ENCODE results near the gene AHSG. TPM values are rescaled to one million over a fixed set of nuclear protein-coding genes. Genes with fewer than 3 reads are reported as not detected.

AHSG gene
- total RNA-seq, 4 donors from 2014 or later = not detected

DNA sequence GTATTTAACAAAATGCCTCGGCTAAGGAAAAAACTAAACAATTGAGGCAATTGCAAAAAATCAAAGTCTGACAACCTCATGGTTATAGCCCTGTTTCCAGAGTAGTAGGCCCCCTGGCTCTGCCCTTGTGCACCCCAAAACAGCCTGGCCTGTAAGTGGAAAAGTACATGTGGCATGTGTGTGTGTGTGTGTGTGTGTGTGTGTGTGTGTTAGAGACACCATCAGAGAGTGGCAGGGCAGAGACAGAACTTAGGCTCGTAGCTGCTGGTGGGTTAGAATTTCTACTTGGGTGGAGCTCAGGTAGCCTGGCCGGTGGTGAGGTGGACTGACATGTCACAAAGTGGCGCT, 14.1 kb upstream of the AHSG start:
- Histone ChIP-seq H3K4me3 (no peak overlapping the region), H3K27me3 (no peaks in the 10 kb centered on the region), H3K27ac (no peak overlapping the region), H3K4me1 (no peaks in the 10 kb centered on the region), H3K9me3 (no peaks in the 10 kb centered on the region), H3K36me3 (no peaks in the 10 kb centered on the region)
- no peak for ATAC-seq
- 38 to 78% methylated on average over 1 to 3 of the region's 4 CpGs for WGBS, 2 donors (ENCODE audit: low coverage in 1 of 2)
- TF ChIP-seq CTCF (IDR thresholded peaks at IDR 0.05) = no peak
- no peak for TF ChIP-seq POLR2AphosphoS5 (IDR thresholded peaks at IDR 0.05)
- TF ChIP-seq EP300 (IDR thresholded peaks at IDR 0.05) = no peak

- TF ChIP-seq POLR2AphosphoS5 (IDR thresholded peaks at IDR 0.05) (no peak), EP300 (IDR thresholded peaks at IDR 0.05) (no peak), POLR2A (IDR thresholded peaks at IDR 0.05) (no peak), CTCF (IDR thresholded peaks at IDR 0.05) (no peak)
- no peak overlapping the region for H3K27ac ChIP-seq
- WGBS, 2 donors (ENCODE audit: low coverage in 1 of 2) = 57 to 70% methylated on average over 5 to 7 of the region's 12 CpGs
- H3K4me3 ChIP-seq = no peak overlapping the region
- ATAC-seq = no peak
- no peaks in the 10 kb centered on the region for H3K36me3 ChIP-seq
- no peaks in the 10 kb centered on the region for H3K27me3 ChIP-seq
- H3K9me3 ChIP-seq = no peaks in the 10 kb centered on the region
- H3K4me1 ChIP-seq = no peaks in the 10 kb centered on the region
Measured at GRCh38 chr3:186599142-186599784, 13.6 kb upstream of the AHSG start.

GRCh38 chr3:186599785-186600166, 13.1 kb upstream of the AHSG start:
- WGBS, 2 donors (ENCODE audit: low coverage in 1 of 2) = 100% methylated on average over 1 of the region's 2 CpGs; no CpG with 5 or more reads in 1 of the 2 donors
- H3K27me3 ChIP-seq = no peaks in the 10 kb centered on the region
- TF ChIP-seq CTCF (IDR thresholded peaks at IDR 0.05) (no peak), POLR2A (IDR thresholded peaks at IDR 0.05) (no peak), POLR2AphosphoS5 (IDR thresholded peaks at IDR 0.05) (no peak), EP300 (IDR thresholded peaks at IDR 0.05) (no peak)
- ATAC-seq = no peak
- H3K4me3 ChIP-seq = no peak overlapping the region
- no peaks in the 10 kb centered on the region for H3K4me1 ChIP-seq
- H3K36me3 ChIP-seq = no peaks in the 10 kb centered on the region
- H3K9me3 ChIP-seq = no peaks in the 10 kb centered on the region
- H3K27ac ChIP-seq = no peak overlapping the region

GRCh38 chr3:186600896-186601295, 12.0 kb upstream of the AHSG start:
- no peak for TF ChIP-seq EP300 (IDR thresholded peaks at IDR 0.05)
- no peak for TF ChIP-seq POLR2AphosphoS5 (IDR thresholded peaks at IDR 0.05)
- no peak for TF ChIP-seq CTCF (IDR thresholded peaks at IDR 0.05)
- no peak for TF ChIP-seq POLR2A (IDR thresholded peaks at IDR 0.05)
- ATAC-seq = no peak

DNA sequence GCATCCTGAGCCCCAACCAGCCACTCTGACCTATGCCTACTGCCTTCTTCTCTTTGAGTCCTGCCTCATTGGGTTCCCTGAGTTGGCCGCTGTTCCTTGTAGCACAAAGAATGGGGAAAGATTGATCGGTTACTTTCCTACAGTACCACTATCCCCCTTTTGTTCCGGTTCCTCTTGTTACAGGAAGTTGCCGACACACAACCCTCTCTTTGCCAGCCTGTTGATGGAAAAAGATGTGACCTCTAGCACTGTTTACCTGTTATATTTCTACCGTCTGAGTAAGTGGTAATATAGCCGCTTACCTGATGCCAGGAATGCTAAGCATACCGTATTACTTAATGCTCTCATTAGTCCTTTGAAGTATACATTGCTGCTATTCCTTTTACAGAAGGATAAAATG, 9.7 kb upstream of the AHSG start:
- WGBS, 2 donors (ENCODE audit: low coverage in 1 of 2) = 67% methylated on average over 6 of the region's 7 CpGs; no CpG with 5 or more reads in 1 of the 2 donors
- Histone ChIP-seq H3K9me3 (no peaks in the 10 kb centered on the region), H3K36me3 (no peaks in the 10 kb centered on the region), H3K27ac (no peak overlapping the region), H3K4me1 (no peaks in the 10 kb centered on the region), H3K27me3 (no peaks in the 10 kb centered on the region), H3K4me3 (no peak overlapping the region)
- ATAC-seq = no peak
- TF ChIP-seq EP300 (IDR thresholded peaks at IDR 0.05) = no peak
- no peak for TF ChIP-seq CTCF (IDR thresholded peaks at IDR 0.05)
- TF ChIP-seq POLR2A (IDR thresholded peaks at IDR 0.05) = no peak
- TF ChIP-seq POLR2AphosphoS5 (IDR thresholded peaks at IDR 0.05) = no peak

More at GRCh38 chr3:186600896-186601295, 12.0 kb upstream of the AHSG start:
- no peaks in the 10 kb centered on the region for H3K27me3 ChIP-seq
- H3K4me1 ChIP-seq = no peaks in the 10 kb centered on the region
- H3K27ac ChIP-seq = no peak overlapping the region
- no peaks in the 10 kb centered on the region for H3K36me3 ChIP-seq
- no peaks in the 10 kb centered on the region for H3K9me3 ChIP-seq
- WGBS, 2 donors (ENCODE audit: low coverage in 1 of 2) = 57 to 69% methylated on average over 1 to 3 of the region's 3 CpGs
- H3K4me3 ChIP-seq = no peak overlapping the region
